ENCODE measurements around the gene ABCA7. TPM values are rescaled to one million over a fixed set of nuclear protein-coding genes. Genes with fewer than 3 reads are reported as not detected.

ABCA7 gene
- total RNA-seq, 1 experiment from 2014 or later: 0.26 TPM

- DNase-seq: no peak
- Histone ChIP-seq H3K4me3 (no peak overlapping the region), H3K27me3 (no peaks in the 10 kb centered on the region), H3K9me3 (no peaks in the 10 kb centered on the region), H3K36me3 (no peaks in the 10 kb centered on the region)
Measured at GRCh38 chr19:1081301-1082164, 41.6 kb downstream of the ABCA7 start.

- H3K9me3 ChIP-seq: no peaks in the 10 kb centered on the region
- peak; percentile 50 for DNase-seq
- no peaks in the 10 kb centered on the region for H3K36me3 ChIP-seq
- no peak overlapping the region for H3K4me3 ChIP-seq
- no peaks in the 10 kb centered on the region for H3K27me3 ChIP-seq
Measured at GRCh38 chr19:1082165-1082927, 42.4 kb downstream of the ABCA7 start.

- H3K9me3 ChIP-seq: no peaks in the 10 kb centered on the region
- no peaks in the 10 kb centered on the region for H3K27me3 ChIP-seq
Measured at GRCh38 chr19:1082928-1083816, 43.3 kb downstream of the ABCA7 start.

GRCh38 chr19:1084024-1084868 lies 44.3 kb downstream of the ABCA7 start:
- Histone ChIP-seq H3K36me3 (no peaks in the 10 kb centered on the region), H3K9me3 (no peaks in the 10 kb centered on the region), H3K27me3 (no peaks in the 10 kb centered on the region), H3K4me3 (no peak overlapping the region)
- DNase-seq: no peak

More at GRCh38 chr19:1082928-1083816, 43.3 kb downstream of the ABCA7 start:
- Histone ChIP-seq H3K4me3 (no peak overlapping the region), H3K36me3 (no peaks in the 10 kb centered on the region)
- DNase-seq: no peak

GRCh38 chr19:1085053-1085658 lies 45.2 kb downstream of the ABCA7 start:
- no peak for DNase-seq
- H3K27me3 ChIP-seq: no peaks in the 10 kb centered on the region
- H3K9me3 ChIP-seq: no peaks in the 10 kb centered on the region
- no peaks in the 10 kb centered on the region; the same call in 1 of the 2 replicates for H3K36me3 ChIP-seq
- no peak overlapping the region for H3K4me3 ChIP-seq

- no peaks in the 10 kb centered on the region for H3K9me3 ChIP-seq
- H3K27me3 ChIP-seq: no peaks in the 10 kb centered on the region
- no peak overlapping the region for H3K4me3 ChIP-seq
- no peak for DNase-seq
- no peaks in the 10 kb centered on the region; the same call in 1 of the 2 replicates for H3K36me3 ChIP-seq
Measured at GRCh38 chr19:1085676-1086442, 46.0 kb downstream of the ABCA7 start.

GRCh38 chr19:1086613-1087012 lies 46.7 kb downstream of the ABCA7 start:
- H3K36me3 ChIP-seq: no peaks in the 10 kb centered on the region; the same call in 1 of the 2 replicates
- no peaks in the 10 kb centered on the region for H3K27me3 ChIP-seq
- H3K9me3 ChIP-seq: no peaks in the 10 kb centered on the region
- H3K4me3 ChIP-seq: no peak overlapping the region
- DNase-seq: no peak

- H3K4me3 ChIP-seq: no peak overlapping the region
- H3K27me3 ChIP-seq: no peaks in the 10 kb centered on the region
- peaks cover 6% of the 10 kb centered on the region for H3K36me3 ChIP-seq
- H3K9me3 ChIP-seq: no peaks in the 10 kb centered on the region
- DNase-seq: no peak
Measured at GRCh38 chr19:1087813-1088415, 48.0 kb downstream of the ABCA7 start.

- DNase-seq: no peak
- peaks cover 6% of the 10 kb centered on the region for H3K36me3 ChIP-seq
- no peak overlapping the region for H3K4me3 ChIP-seq
- no peaks in the 10 kb centered on the region for H3K27me3 ChIP-seq
- H3K9me3 ChIP-seq: no peaks in the 10 kb centered on the region
Measured at GRCh38 chr19:1088416-1089010, 48.6 kb downstream of the ABCA7 start.

GRCh38 chr19:1089126-1089771 lies 49.3 kb downstream of the ABCA7 start:
- no peaks in the 10 kb centered on the region for H3K27me3 ChIP-seq
- H3K4me3 ChIP-seq: no peak overlapping the region
- DNase-seq: no peak
- H3K36me3 ChIP-seq: peaks cover 6% of the 10 kb centered on the region
- H3K9me3 ChIP-seq: no peaks in the 10 kb centered on the region

- H3K9me3 ChIP-seq: no peaks in the 10 kb centered on the region
- peaks cover 6% of the 10 kb centered on the region for H3K36me3 ChIP-seq
- H3K4me3 ChIP-seq: no peak overlapping the region
- H3K27me3 ChIP-seq: no peaks in the 10 kb centered on the region
- DNase-seq: no peak
Measured at GRCh38 chr19:1089891-1090290, 50.0 kb downstream of the ABCA7 start.

GRCh38 chr19:1090731-1091543 lies 51.0 kb downstream of the ABCA7 start:
- DNase-seq: no peak
- Histone ChIP-seq H3K4me3 (no peak overlapping the region), H3K27me3 (no peaks in the 10 kb centered on the region), H3K9me3 (no peaks in the 10 kb centered on the region), H3K36me3 (peaks cover 6% of the 10 kb centered on the region)

- DNase-seq: no peak
- Histone ChIP-seq H3K9me3 (no peaks in the 10 kb centered on the region), H3K4me3 (no peak overlapping the region), H3K36me3 (peaks cover 6% of the 10 kb centered on the region), H3K27me3 (no peaks in the 10 kb centered on the region)
Measured at GRCh38 chr19:1091544-1092175, 51.8 kb downstream of the ABCA7 start.

Data from MG63 (cell line).